Neural cell (in vitro differentiated cells): Measurements from ENCODE around the gene ITIH2. TPM values are rescaled to one million over a fixed set of nuclear protein-coding genes. Genes with fewer than 3 reads are reported as not detected.
"Not testable (repeated sequence)": the region's sequence is repeated elsewhere in the genome, so short reads cannot be mapped to it uniquely, and the experiment has no call there.

ENCODE experiments used
- H2AFZ ChIP-seq: fragments of 200-600, 300-800 bp; sonication (generic), shearing (Covaris generic); 2 replicates; pipeline ENCODE4 v1.6.0; 2014; ENCODE audit warnings: low read depth, mild to moderate bottlenecking, antibody characterized with exemption, low read length, moderate library complexity
- H3F3A ChIP-seq: fragments of 200-600 bp; shearing (Covaris generic); 2 replicates; pipeline ENCODE4 v1.6.1; 2016; ENCODE audit warnings: mild to moderate bottlenecking, moderate library complexity, mixed read lengths, antibody characterized with exemption, low read length; ENCODE audit not compliant: insufficient read depth, poor library complexity, severe bottlenecking
- H3K27ac ChIP-seq: fragments of 200-600, 300-800 bp; sonication (generic), shearing (Covaris generic); 2 replicates; pipeline ENCODE4 v1.5.1; 2014; ENCODE audit warnings: mild to moderate bottlenecking, low read length, moderate library complexity
- H3K27me3 ChIP-seq: fragments of 300-800, 200-600 bp; sonication (generic), shearing (Covaris generic); 2 replicates; pipeline ENCODE4 v1.6.0; 2014; ENCODE audit warnings: mild to moderate bottlenecking, low read depth, low read length, moderate library complexity; ENCODE audit not compliant: insufficient read depth
- H3K36me3 ChIP-seq: fragments of 300-800, 200-600 bp; sonication (generic), shearing (Covaris generic); 2 replicates; pipeline ENCODE4 v1.5.1; 2014; ENCODE audit warnings: mild to moderate bottlenecking, antibody characterized with exemption, low read length, moderate library complexity; ENCODE audit not compliant: insufficient read depth
- H3K4me2 ChIP-seq: fragments of 300-800, 200-600 bp; sonication (generic), shearing (Covaris generic); 2 replicates; pipeline ENCODE4 v1.6.0; 2014; ENCODE audit warnings: mild to moderate bottlenecking, low read length
- H3K4me3 ChIP-seq: fragments of 300-800, 200-600 bp; sonication (generic), shearing (Covaris generic); 2 replicates; pipeline ENCODE4 v1.5.1; 2014; ENCODE audit warnings: mild to moderate bottlenecking, low read length, moderate library complexity
- H3K79me2 ChIP-seq: fragments of 200-600 bp; shearing (Covaris generic); replicated peaks from 2 replicates; pipeline ENCODE4 v1.6.0; 2014; ENCODE audit warnings: mild to moderate bottlenecking, low read length, moderate library complexity; ENCODE audit not compliant: insufficient read depth
- H3K9ac ChIP-seq: fragments of 300-800, 200-600 bp; sonication (generic), shearing (Covaris generic); 2 replicates; pipeline ENCODE4 v1.6.1; 2016; ENCODE audit warnings: mild to moderate bottlenecking, low read length, mixed read lengths
- H3K9me2 ChIP-seq: fragments of 200-600 bp; shearing (Covaris generic); 2 replicates; pipeline ENCODE4 v1.6.1; 2016; ENCODE audit warnings: mild to moderate bottlenecking, low read length, mixed read lengths; ENCODE audit not compliant: insufficient read depth
- H3K9me3 ChIP-seq: fragments of 200-600, 300-800 bp; sonication (generic), shearing (Covaris generic); 2 replicates; pipeline ENCODE4 v1.6.1; 2016; ENCODE audit warnings: mild to moderate bottlenecking, mixed run types, low read length, moderate library complexity, mixed read lengths
- H4K20me1 ChIP-seq: fragments of 200-600 bp; shearing (Covaris generic); 2 replicates; pipeline ENCODE4 v1.6.1; 2016; ENCODE audit warnings: mild to moderate bottlenecking, mixed run types; ENCODE audit not compliant: insufficient read depth
- EP300 ChIP-seq: fragments of 450-650 bp; conservative IDR thresholded peaks from 2 replicates; pipeline ENCODE4 v1.6.1; 2014; ENCODE audit warnings: antibody characterized with exemption, mild to moderate bottlenecking, moderate library complexity; ENCODE audit not compliant: poor library complexity, severe bottlenecking
- EZH2 ChIP-seq: fragments of 200-600, 300-800 bp; shearing (Covaris generic), sonication (generic); IDR thresholded peaks from 2 replicates; pipeline ENCODE4 v1.6.1; 2014; ENCODE audit warnings: antibody characterized with exemption, low read length, borderline replicate concordance, mild to moderate bottlenecking; ENCODE audit not compliant: insufficient read depth, poor library complexity, severe bottlenecking
- MXI1 ChIP-seq: fragments of 450-650 bp; conservative IDR thresholded peaks from 2 replicates; pipeline ENCODE4 v1.6.1; 2014; ENCODE audit warnings: antibody characterized with exemption, mild to moderate bottlenecking; ENCODE audit not compliant: poor library complexity, severe bottlenecking
- POLR2AphosphoS5 ChIP-seq: IDR thresholded peaks from 2 replicates; pipeline ENCODE4 v1.6.1; 2012
- RAD21 ChIP-seq: fragments of 450-650 bp; conservative IDR thresholded peaks from 2 replicates; pipeline ENCODE4 v1.6.1; 2014; ENCODE audit warnings: antibody characterized with exemption, mild to moderate bottlenecking, moderate library complexity
- SMC3 ChIP-seq: fragments of 450-650 bp; conservative IDR thresholded peaks from 2 replicates; pipeline ENCODE4 v1.6.1; 2014; ENCODE audit warnings: antibody characterized with exemption, mild to moderate bottlenecking, moderate library complexity; ENCODE audit not compliant: poor library complexity
- TAF1 ChIP-seq: IDR thresholded peaks from 2 replicates; pipeline ENCODE4 v1.6.1; 2012; ENCODE audit warnings: low read depth
- polyA plus RNA-seq: library from polyadenylated mRNA; depleted of rRNA; stranded (reverse); fragments of >200 nt; gene quantifications from 2 replicates; pipeline ENCODE4 v1.2.3, GENCODE V29; 2014
- TF ChIP-seq, protein P1 (sequence below): IDR thresholded peaks from 2 replicates; pipeline ENCODE4 v1.6.1; 2012; ENCODE audit warnings: borderline replicate concordance
- TF ChIP-seq, protein P2 (sequence below): fragments of 450-650 bp; IDR thresholded peaks from 2 replicates; pipeline ENCODE4 v1.5.1; 2014; ENCODE audit warnings: antibody characterized with exemption, mild to moderate bottlenecking, moderate library complexity; ENCODE audit not compliant: poor library complexity, severe bottlenecking

ITIH2 gene
- polyA plus RNA-seq, 1 donor from 2014 or later = not detected

DNA sequence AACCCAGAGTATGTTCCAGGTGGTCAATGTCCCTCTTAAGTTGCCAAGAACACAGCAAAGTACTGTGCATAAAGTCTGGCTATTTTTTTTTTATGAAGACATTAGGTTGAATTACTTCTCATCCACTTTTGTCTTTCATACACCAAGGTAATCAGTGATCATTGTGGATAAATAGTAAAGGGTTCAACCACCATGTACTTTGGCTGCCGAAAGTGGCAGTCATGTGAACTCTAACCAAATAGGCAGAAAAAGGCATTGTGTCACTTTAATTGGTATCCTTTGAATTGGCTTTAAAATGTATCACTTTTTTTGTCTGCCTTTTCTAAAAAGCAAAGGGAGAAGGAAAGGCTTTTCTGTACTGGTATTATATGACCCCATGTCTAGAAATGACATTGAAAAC lies 7.3 kb downstream of the ITIH2 start:
- Histone ChIP-seq H3K9ac (no peak overlapping the region), H3K9me2 (no peaks in the 10 kb centered on the region), H3K36me3 (no peaks in the 10 kb centered on the region), H3K4me3 (no peak overlapping the region), H3K4me2 (no peak overlapping the region), H3K27me3 (no peaks in the 10 kb centered on the region), H3K79me2 (no peaks in the 10 kb centered on the region), H3K9me3 (no peaks in the 10 kb centered on the region), H3K27ac (no peak overlapping the region), H4K20me1 (no peaks in the 10 kb centered on the region), H2AFZ (no peak overlapping the region), H3F3A (no peaks in the 10 kb centered on the region)
- TF ChIP-seq SMC3 = no peak
- no peak for TF ChIP-seq EP300
- no peak for TF ChIP-seq TAF1
- no peak for TF ChIP-seq POLR2AphosphoS5
- TF ChIP-seq RAD21 = no peak
- no peak for TF ChIP-seq EZH2
- TF ChIP-seq, protein P1, sequence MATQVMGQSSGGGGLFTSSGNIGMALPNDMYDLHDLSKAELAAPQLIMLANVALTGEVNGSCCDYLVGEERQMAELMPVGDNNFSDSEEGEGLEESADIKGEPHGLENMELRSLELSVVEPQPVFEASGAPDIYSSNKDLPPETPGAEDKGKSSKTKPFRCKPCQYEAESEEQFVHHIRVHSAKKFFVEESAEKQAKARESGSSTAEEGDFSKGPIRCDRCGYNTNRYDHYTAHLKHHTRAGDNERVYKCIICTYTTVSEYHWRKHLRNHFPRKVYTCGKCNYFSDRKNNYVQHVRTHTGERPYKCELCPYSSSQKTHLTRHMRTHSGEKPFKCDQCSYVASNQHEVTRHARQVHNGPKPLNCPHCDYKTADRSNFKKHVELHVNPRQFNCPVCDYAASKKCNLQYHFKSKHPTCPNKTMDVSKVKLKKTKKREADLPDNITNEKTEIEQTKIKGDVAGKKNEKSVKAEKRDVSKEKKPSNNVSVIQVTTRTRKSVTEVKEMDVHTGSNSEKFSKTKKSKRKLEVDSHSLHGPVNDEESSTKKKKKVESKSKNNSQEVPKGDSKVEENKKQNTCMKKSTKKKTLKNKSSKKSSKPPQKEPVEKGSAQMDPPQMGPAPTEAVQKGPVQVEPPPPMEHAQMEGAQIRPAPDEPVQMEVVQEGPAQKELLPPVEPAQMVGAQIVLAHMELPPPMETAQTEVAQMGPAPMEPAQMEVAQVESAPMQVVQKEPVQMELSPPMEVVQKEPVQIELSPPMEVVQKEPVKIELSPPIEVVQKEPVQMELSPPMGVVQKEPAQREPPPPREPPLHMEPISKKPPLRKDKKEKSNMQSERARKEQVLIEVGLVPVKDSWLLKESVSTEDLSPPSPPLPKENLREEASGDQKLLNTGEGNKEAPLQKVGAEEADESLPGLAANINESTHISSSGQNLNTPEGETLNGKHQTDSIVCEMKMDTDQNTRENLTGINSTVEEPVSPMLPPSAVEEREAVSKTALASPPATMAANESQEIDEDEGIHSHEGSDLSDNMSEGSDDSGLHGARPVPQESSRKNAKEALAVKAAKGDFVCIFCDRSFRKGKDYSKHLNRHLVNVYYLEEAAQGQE = no peak
- TF ChIP-seq, protein P2, sequence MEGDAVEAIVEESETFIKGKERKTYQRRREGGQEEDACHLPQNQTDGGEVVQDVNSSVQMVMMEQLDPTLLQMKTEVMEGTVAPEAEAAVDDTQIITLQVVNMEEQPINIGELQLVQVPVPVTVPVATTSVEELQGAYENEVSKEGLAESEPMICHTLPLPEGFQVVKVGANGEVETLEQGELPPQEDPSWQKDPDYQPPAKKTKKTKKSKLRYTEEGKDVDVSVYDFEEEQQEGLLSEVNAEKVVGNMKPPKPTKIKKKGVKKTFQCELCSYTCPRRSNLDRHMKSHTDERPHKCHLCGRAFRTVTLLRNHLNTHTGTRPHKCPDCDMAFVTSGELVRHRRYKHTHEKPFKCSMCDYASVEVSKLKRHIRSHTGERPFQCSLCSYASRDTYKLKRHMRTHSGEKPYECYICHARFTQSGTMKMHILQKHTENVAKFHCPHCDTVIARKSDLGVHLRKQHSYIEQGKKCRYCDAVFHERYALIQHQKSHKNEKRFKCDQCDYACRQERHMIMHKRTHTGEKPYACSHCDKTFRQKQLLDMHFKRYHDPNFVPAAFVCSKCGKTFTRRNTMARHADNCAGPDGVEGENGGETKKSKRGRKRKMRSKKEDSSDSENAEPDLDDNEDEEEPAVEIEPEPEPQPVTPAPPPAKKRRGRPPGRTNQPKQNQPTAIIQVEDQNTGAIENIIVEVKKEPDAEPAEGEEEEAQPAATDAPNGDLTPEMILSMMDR = no peak
- no peak for TF ChIP-seq MXI1

DNA sequence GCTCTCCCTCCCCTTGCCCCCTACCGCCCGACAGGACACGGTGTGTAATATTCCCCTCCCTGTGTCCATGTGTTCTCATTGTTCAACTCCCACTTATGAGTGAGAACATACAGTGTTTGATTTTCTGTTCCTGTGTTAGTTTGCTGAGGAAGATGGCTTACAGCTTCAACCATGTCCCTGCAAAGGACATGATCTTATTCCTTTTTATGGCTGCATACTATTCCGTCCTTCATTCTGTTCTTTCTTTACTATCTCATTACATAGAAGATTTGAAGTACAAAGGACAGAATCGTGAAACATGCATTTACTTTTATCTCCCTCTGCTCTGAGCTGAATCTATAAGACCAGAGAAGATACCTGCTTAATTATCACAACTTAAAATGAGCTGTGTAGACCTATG lies 8.0 kb downstream of the ITIH2 start:
- not testable (repeated sequence) for H4K20me1 ChIP-seq, H2AFZ ChIP-seq, H3K9ac ChIP-seq, H3K4me2 ChIP-seq, H3K36me3 ChIP-seq, H3K9me2 ChIP-seq, H3K4me3 ChIP-seq, H3K27me3 ChIP-seq, H3F3A ChIP-seq, H3K27ac ChIP-seq, H3K9me3 ChIP-seq, H3K79me2 ChIP-seq

DNA sequence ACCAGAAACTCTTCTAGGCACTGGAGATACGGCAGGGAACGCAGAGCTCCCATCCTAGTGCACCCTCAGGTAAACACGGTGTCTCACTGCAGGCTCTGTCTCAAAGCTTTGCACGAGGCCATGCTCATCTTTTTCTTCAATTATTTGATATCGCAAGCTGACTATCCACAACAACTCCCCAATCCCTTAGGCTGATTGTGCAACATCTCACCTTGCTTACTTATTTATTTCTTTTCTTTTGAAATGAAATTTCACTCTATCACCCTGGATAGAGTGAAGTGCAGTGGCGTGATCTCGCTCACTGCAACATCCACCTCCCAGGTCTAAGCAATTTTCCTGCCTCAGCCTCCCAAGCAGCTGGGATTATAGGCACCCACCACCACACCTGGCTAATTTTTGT lies 12.4 kb downstream of the ITIH2 start:
- Histone ChIP-seq H3K36me3 (no peaks in the 10 kb centered on the region), H4K20me1 (no peaks in the 10 kb centered on the region), H3K79me2 (no peaks in the 10 kb centered on the region), H3K9me3 (no peaks in the 10 kb centered on the region), H3K27ac (no peak overlapping the region), H2AFZ (no peak overlapping the region), H3K9me2 (no peaks in the 10 kb centered on the region), H3K27me3 (no peaks in the 10 kb centered on the region), H3K4me2 (no peak overlapping the region), H3K9ac (no peak overlapping the region), H3K4me3 (no peak overlapping the region), H3F3A (no peaks in the 10 kb centered on the region)
- TF ChIP-seq EZH2 = no peak
- no peak for TF ChIP-seq TAF1
- TF ChIP-seq, protein P2 = no peak
- no peak for TF ChIP-seq MXI1
- TF ChIP-seq EP300 = no peak
- no peak for TF ChIP-seq POLR2AphosphoS5
- TF ChIP-seq RAD21 = no peak
- no peak for TF ChIP-seq SMC3
- TF ChIP-seq, protein P1 = no peak
